IMR-90 (cell line): ENCODE data around the gene LRRC57. TPM values are rescaled to one million over a fixed set of nuclear protein-coding genes. Genes with fewer than 3 reads are reported as not detected.

Experiments
- ATAC-seq: fragments of 200-7000 bp; cut with Tn5 transposase; 2 replicates; pipeline ENCODE4 v1.9.1; 2020; ENCODE audit warnings: low read depth, mild to moderate bottlenecking, moderate library complexity
- BruUV-seq: library from RNA; stranded (reverse); fragments of 400-500 nt; replicated peaks from 2 replicates; lab custom pipeline; 2021; lab: Mats Ljungman, UMichigan
- CTCF ChIA-PET: fragments of 300-600 bp; formaldehyde crosslinking; extraction: SDS; loops from one replicate; lab custom pipeline; 2021; ENCODE audit warnings: antibody characterized with exemption; lab: Yijun Ruan, JAX
- POLR2A ChIA-PET: fragments of 300-600 bp; sonication (Branson Sonifier 250); formaldehyde crosslinking; loops from one replicate; lab custom pipeline; 2022; ENCODE audit warnings: antibody characterized with exemption; ENCODE audit not compliant: unreplicated experiment; lab: Charles Lee
- DNase-seq: peaks from one replicate; pipeline ENCODE4 v3.0.0; 2013
- H2AFZ ChIP-seq: replicated peaks from 2 replicates; pipeline ENCODE3; 2013; ENCODE audit warnings: low read length, mild to moderate bottlenecking; ENCODE audit not compliant: poor library complexity
- H2AK5ac ChIP-seq: 2 replicates; pipeline ENCODE4 v1.6.1; 2013; ENCODE audit warnings: low read depth, low read length, inconsistent platforms
- H2AK9ac ChIP-seq: replicated peaks from 2 replicates; pipeline ENCODE3; 2013; ENCODE audit warnings: mild to moderate bottlenecking, low read depth, low read length, moderate library complexity; ENCODE audit not compliant: poor library complexity
- H2BK120ac ChIP-seq: 2 replicates; pipeline ENCODE4 v1.6.1; 2013; ENCODE audit warnings: low read depth, low read length, inconsistent platforms
- H2BK15ac ChIP-seq: 3 replicates; pipeline ENCODE4 v1.6.1; 2013; ENCODE audit warnings: low read depth, low read length, inconsistent platforms
- H2BK20ac ChIP-seq: 2 replicates; pipeline ENCODE4 v1.6.1; 2013; ENCODE audit warnings: low read depth, mild to moderate bottlenecking, inconsistent platforms, low read length, moderate library complexity
- H2BK5ac ChIP-seq: 2 replicates; pipeline ENCODE4 v1.6.1; 2013; ENCODE audit warnings: mild to moderate bottlenecking, low read depth, low read length, inconsistent platforms; ENCODE audit not compliant: poor library complexity, severe bottlenecking
- H3K14ac ChIP-seq: replicated peaks from 2 replicates; pipeline ENCODE4 v1.6.1; 2013; ENCODE audit warnings: low read depth, low read length, inconsistent platforms
- H3K18ac ChIP-seq: 2 replicates; pipeline ENCODE4 v1.6.1; 2013; ENCODE audit warnings: low read depth, low read length, control low read depth
- H3K23ac ChIP-seq: 2 replicates; pipeline ENCODE4 v1.6.1; 2013; ENCODE audit warnings: low read depth, low read length, inconsistent platforms
- H3K27ac ChIP-seq: 2 replicates; pipeline ENCODE4 v1.5.1; 2013; ENCODE audit warnings: mild to moderate bottlenecking, control low read depth, low read length; ENCODE audit not compliant: insufficient read depth
- H3K27me3 ChIP-seq: 2 replicates; pipeline ENCODE4 v1.6.1; 2013; ENCODE audit warnings: low read length; ENCODE audit not compliant: control insufficient read depth, insufficient read depth
- H3K36me3 ChIP-seq: 2 replicates; pipeline ENCODE4 v1.6.1; 2013; ENCODE audit warnings: low read length, mixed read lengths; ENCODE audit not compliant: control insufficient read depth, insufficient read depth
- H3K4ac ChIP-seq: 2 replicates; pipeline ENCODE4 v1.6.1; 2013; ENCODE audit warnings: low read depth, low read length, inconsistent platforms
- H3K4me1 ChIP-seq: 2 replicates; pipeline ENCODE4 v1.6.1; 2013; ENCODE audit warnings: low read length, mixed read lengths; ENCODE audit not compliant: control insufficient read depth, insufficient read depth
- H3K4me2 ChIP-seq: 2 replicates; pipeline ENCODE4 v1.6.1; 2013; ENCODE audit warnings: low read depth, mild to moderate bottlenecking, control low read depth, low read length, moderate library complexity
- H3K4me3 ChIP-seq: 2 replicates; pipeline ENCODE4 v1.5.1; 2013; ENCODE audit warnings: low read depth, mild to moderate bottlenecking, control low read depth, low read length, moderate library complexity; ENCODE audit not compliant: insufficient read depth
- H3K56ac ChIP-seq: 2 replicates; pipeline ENCODE4 v1.6.1; 2013; ENCODE audit warnings: low read length, inconsistent platforms; ENCODE audit not compliant: insufficient read depth; ENCODE audit errors: extremely low read depth
- H3K79me1 ChIP-seq, 2 experiments: 2 replicates each; pipeline ENCODE4 v1.6.1; 2013; ENCODE audit warnings: low read length in 2 of 2, inconsistent platforms in 1 of 2, low read depth in 1 of 2
- H3K9ac ChIP-seq: 2 replicates; pipeline ENCODE4 v1.6.1; 2013; ENCODE audit warnings: low read depth, low read length, control low read depth
- H3K9me1 ChIP-seq: 2 replicates; pipeline ENCODE4 v1.6.1; 2013; ENCODE audit warnings: low read length, inconsistent platforms; ENCODE audit not compliant: insufficient read depth
- H3K9me3 ChIP-seq: 2 replicates; pipeline ENCODE4 v1.6.1; 2013; ENCODE audit warnings: low read length; ENCODE audit not compliant: control insufficient read depth, insufficient read depth
- H4K20me1 ChIP-seq: 2 replicates; pipeline ENCODE4 v1.6.1; 2013; ENCODE audit warnings: low read length, inconsistent platforms; ENCODE audit not compliant: insufficient read depth
- H4K5ac ChIP-seq: 2 replicates; pipeline ENCODE4 v1.6.1; 2013; ENCODE audit warnings: mild to moderate bottlenecking, low read depth, low read length, control low read depth
- H4K8ac ChIP-seq, 2 experiments: 2 replicates each; pipeline ENCODE4 v1.6.1; 2013; ENCODE audit warnings: low read depth in 2 of 2, low read length in 2 of 2, control low read depth in 1 of 2, inconsistent platforms in 1 of 2
- H4K91ac ChIP-seq: 2 replicates; pipeline ENCODE4 v1.6.1; 2013; ENCODE audit warnings: low read depth, low read length, inconsistent platforms; ENCODE audit not compliant: insufficient read depth
- BHLHE40 ChIP-seq: fragments of 150-350 bp; IDR thresholded peaks from 2 replicates; pipeline ENCODE4 v1.6.1; 2016; ENCODE audit warnings: mild to moderate bottlenecking, low read depth, low read length
- MAZ ChIP-seq: IDR thresholded peaks from 2 replicates; pipeline ENCODE4 v1.6.1; 2012; ENCODE audit warnings: low read depth, mild to moderate bottlenecking, low read length, improper control_type of control experiment, moderate library complexity, borderline replicate concordance
- SMC3 ChIP-seq: fragments of 150-350 bp; IDR thresholded peaks from 2 replicates; pipeline ENCODE4 v1.6.1; 2016; ENCODE audit warnings: low read depth, mild to moderate bottlenecking, antibody characterized with exemption, low read length, moderate library complexity
- WGBS, 2 experiments: methylation state at CpG; one replicate each; pipeline versions ENCODE4 v1.1.5 to v1.1.7; 2013; ENCODE audit warnings: missing lambda C conversion rate in 2 of 2; ENCODE audit not compliant: insufficient read length in 1 of 2; ENCODE audit errors: extremely low coverage in 2 of 2; 5-methylcytosine and 5-hydroxymethylcytosine counted together
- dilution Hi-C: fragments of 300-500 bp; cut with HindIII; formaldehyde crosslinking; loops from one replicate; pipeline ENCODE4 v1.14.3; 2018; ENCODE audit warnings: low sequenced_read_pairs; ENCODE audit not compliant: unreplicated experiment
- in situ Hi-C: fragments of 300-500 bp; cut with MboI; formaldehyde crosslinking; loops from 3 replicates; pipeline ENCODE4 v1.14.3; 2019; ENCODE audit warnings: low sequenced_read_pairs, inconsistent platforms, mixed read lengths
- intact Hi-C: fragments of 100-400 bp; cut with micrococcal nuclease; formaldehyde crosslinking; loops from 2 replicates; pipeline ENCODE4 v1.10.0; 2022
- polyA plus RNA-seq, 3 experiments: library from polyadenylated mRNA; depleted of rRNA; stranded (reverse); fragments of >200 nt; gene quantifications; 2 replicates each; pipeline ENCODE4 v1.2.3, GENCODE V29; 2012; ENCODE audit warnings: low replicate concordance in 1 of 3
- total RNA-seq: library from RNA; depleted of rRNA; stranded (reverse); fragments of >200 nt; gene quantifications from 2 replicates; pipeline ENCODE4 v1.2.3, GENCODE V29; 2012
- TF ChIP-seq, protein P1 (sequence below): conservative IDR thresholded peaks from 2 replicates; pipeline ENCODE4 v1.5.1; 2012; ENCODE audit warnings: mild to moderate bottlenecking, low read depth, low read length, improper control_type of control experiment
- TF ChIP-seq, protein P2 (sequence below): fragments of 150-350 bp; IDR thresholded peaks from 2 replicates; pipeline ENCODE4 v1.6.1; 2016; ENCODE audit warnings: low read depth, mild to moderate bottlenecking, low read length, moderate library complexity, borderline replicate concordance
- TF ChIP-seq, protein P3 (sequence below): fragments of 150-350 bp; IDR thresholded peaks from 2 replicates; pipeline ENCODE4 v1.6.1; 2017; ENCODE audit warnings: mild to moderate bottlenecking, antibody characterized with exemption, low read length, low read depth

LRRC57 gene
- total and polyA plus RNA-seq, 2 of the 4 experiments (the other 2 are of a cell fraction) = 9.5 to 11.3 TPM

DNA sequence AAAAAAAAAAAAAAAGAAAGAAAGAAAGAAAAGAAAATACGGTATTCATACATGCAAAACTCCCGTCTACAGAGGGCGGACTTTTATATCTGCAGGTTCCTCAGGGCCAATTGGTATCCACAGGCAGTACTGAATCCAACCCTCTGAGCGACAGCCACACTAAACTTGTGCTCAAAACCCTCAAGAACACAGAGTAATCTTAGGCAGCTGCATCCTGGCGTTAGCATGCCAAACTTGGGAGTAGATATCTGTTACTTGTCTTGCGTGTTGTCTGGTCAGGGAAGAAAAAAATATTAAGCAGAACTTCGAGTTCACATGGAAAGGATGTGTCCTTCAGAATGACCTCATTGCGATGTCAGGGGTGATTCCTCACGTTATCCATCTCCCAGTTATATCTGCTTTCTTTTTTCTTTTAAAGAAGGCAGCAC is 40.3 kb downstream of the LRRC57 start:
- H3K9me1 ChIP-seq = peaks cover 6% of the 10 kb centered on the region
- peak; percentile 14 for ATAC-seq
- H2AK5ac ChIP-seq = no peak overlapping the region
- H3K9ac ChIP-seq = no peak overlapping the region; the same call in 1 of the 2 replicates
- peaks cover 16% of the 10 kb centered on the region for H3K4me1 ChIP-seq
- BruUV-seq = no TSS peak
- TF ChIP-seq, protein P1, sequence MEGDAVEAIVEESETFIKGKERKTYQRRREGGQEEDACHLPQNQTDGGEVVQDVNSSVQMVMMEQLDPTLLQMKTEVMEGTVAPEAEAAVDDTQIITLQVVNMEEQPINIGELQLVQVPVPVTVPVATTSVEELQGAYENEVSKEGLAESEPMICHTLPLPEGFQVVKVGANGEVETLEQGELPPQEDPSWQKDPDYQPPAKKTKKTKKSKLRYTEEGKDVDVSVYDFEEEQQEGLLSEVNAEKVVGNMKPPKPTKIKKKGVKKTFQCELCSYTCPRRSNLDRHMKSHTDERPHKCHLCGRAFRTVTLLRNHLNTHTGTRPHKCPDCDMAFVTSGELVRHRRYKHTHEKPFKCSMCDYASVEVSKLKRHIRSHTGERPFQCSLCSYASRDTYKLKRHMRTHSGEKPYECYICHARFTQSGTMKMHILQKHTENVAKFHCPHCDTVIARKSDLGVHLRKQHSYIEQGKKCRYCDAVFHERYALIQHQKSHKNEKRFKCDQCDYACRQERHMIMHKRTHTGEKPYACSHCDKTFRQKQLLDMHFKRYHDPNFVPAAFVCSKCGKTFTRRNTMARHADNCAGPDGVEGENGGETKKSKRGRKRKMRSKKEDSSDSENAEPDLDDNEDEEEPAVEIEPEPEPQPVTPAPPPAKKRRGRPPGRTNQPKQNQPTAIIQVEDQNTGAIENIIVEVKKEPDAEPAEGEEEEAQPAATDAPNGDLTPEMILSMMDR = no peak
- no peak for TF ChIP-seq SMC3
- TF ChIP-seq, protein P2, sequence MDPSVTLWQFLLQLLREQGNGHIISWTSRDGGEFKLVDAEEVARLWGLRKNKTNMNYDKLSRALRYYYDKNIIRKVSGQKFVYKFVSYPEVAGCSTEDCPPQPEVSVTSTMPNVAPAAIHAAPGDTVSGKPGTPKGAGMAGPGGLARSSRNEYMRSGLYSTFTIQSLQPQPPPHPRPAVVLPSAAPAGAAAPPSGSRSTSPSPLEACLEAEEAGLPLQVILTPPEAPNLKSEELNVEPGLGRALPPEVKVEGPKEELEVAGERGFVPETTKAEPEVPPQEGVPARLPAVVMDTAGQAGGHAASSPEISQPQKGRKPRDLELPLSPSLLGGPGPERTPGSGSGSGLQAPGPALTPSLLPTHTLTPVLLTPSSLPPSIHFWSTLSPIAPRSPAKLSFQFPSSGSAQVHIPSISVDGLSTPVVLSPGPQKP = no peak
- TF ChIP-seq BHLHE40 = no peak
- no peak for TF ChIP-seq MAZ
- TF ChIP-seq, protein P3, sequence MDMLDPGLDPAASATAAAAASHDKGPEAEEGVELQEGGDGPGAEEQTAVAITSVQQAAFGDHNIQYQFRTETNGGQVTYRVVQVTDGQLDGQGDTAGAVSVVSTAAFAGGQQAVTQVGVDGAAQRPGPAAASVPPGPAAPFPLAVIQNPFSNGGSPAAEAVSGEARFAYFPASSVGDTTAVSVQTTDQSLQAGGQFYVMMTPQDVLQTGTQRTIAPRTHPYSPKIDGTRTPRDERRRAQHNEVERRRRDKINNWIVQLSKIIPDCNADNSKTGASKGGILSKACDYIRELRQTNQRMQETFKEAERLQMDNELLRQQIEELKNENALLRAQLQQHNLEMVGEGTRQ = no peak
- H2AFZ ChIP-seq = peak overlapping the region; percentile 40
- H3K56ac ChIP-seq = no peak overlapping the region
- H2BK15ac ChIP-seq = no peak overlapping the region
- no peak overlapping the region for H3K27ac ChIP-seq
- H4K91ac ChIP-seq = no peak overlapping the region
- H2BK20ac ChIP-seq = no peak overlapping the region
- H3K79me1 ChIP-seq = peaks cover 21 to 73% of the 10 kb centered on the region in 2 experiments
- in situ Hi-C loops (no loop called here), intact Hi-C loops (no loop called here), dilution Hi-C loops (no loop called here)
- no peaks in the 10 kb centered on the region for H3K9me3 ChIP-seq
- H3K4me3 ChIP-seq = no peak overlapping the region
- peaks cover 2% of the 10 kb centered on the region; the same call in 1 of the 2 replicates for H3K36me3 ChIP-seq
- WGBS, 2 experiments = no CpG with 5 or more reads among the region's 9 CpGs
- no peak overlapping the region for H4K8ac ChIP-seq
- ChIA-PET CTCF (interaction anchor here (0.9 kb wide), 1 partner anchor 180 kb away, joined by 4 read pairs; no protein-coding TSS in a partner anchor), POLR2A (no interaction called here)
- no peak overlapping the region for H3K23ac ChIP-seq
- no peaks in the 10 kb centered on the region for H3K27me3 ChIP-seq
- no peak overlapping the region for H3K14ac ChIP-seq
- no peak overlapping the region; the same call in 1 of the 2 replicates for H3K18ac ChIP-seq
- H4K5ac ChIP-seq = peak overlapping the region; percentile 36; the same call in 1 of the 2 replicates
- H2BK5ac ChIP-seq = no peak overlapping the region
- peak overlapping the region; percentile 36 for H3K4me2 ChIP-seq
- peak; percentile 78 for DNase-seq
- H2AK9ac ChIP-seq = no peak overlapping the region
- H4K20me1 ChIP-seq = peaks cover 17% of the 10 kb centered on the region; the same call in 1 of the 2 replicates
- H3K4ac ChIP-seq = no peak overlapping the region
- H2BK120ac ChIP-seq = no peak overlapping the region
